IMR-90 (cell line): Measurements from ENCODE around the gene UFC1. TPM values are rescaled to one million over a fixed set of nuclear protein-coding genes. Genes with fewer than 3 reads are reported as not detected.

ENCODE experiments used
- ATAC-seq: fragments of 200-7000 bp; cut with Tn5 transposase; 2 replicates; pipeline ENCODE4 v1.9.1; 2020; ENCODE audit warnings: low read depth, mild to moderate bottlenecking, moderate library complexity
- BruUV-seq: library from RNA; stranded (reverse); fragments of 400-500 nt; replicated peaks from 2 replicates; lab custom pipeline; 2021; lab: Mats Ljungman, UMichigan
- CTCF ChIA-PET: fragments of 300-600 bp; formaldehyde crosslinking; extraction: SDS; loops from one replicate; lab custom pipeline; 2021; ENCODE audit warnings: antibody characterized with exemption; lab: Yijun Ruan, JAX
- POLR2A ChIA-PET: fragments of 300-600 bp; sonication (Branson Sonifier 250); formaldehyde crosslinking; loops from one replicate; lab custom pipeline; 2022; ENCODE audit warnings: antibody characterized with exemption; ENCODE audit not compliant: unreplicated experiment; lab: Charles Lee
- DNase-seq: peaks from one replicate; pipeline ENCODE4 v3.0.0; 2013
- H2AFZ ChIP-seq: replicated peaks from 2 replicates; pipeline ENCODE3; 2013; ENCODE audit warnings: low read length, mild to moderate bottlenecking; ENCODE audit not compliant: poor library complexity
- H2AK5ac ChIP-seq: 2 replicates; pipeline ENCODE4 v1.6.1; 2013; ENCODE audit warnings: low read depth, low read length, inconsistent platforms
- H2AK9ac ChIP-seq: replicated peaks from 2 replicates; pipeline ENCODE3; 2013; ENCODE audit warnings: mild to moderate bottlenecking, low read depth, low read length, moderate library complexity; ENCODE audit not compliant: poor library complexity
- H2BK120ac ChIP-seq: 2 replicates; pipeline ENCODE4 v1.6.1; 2013; ENCODE audit warnings: low read depth, low read length, inconsistent platforms
- H2BK15ac ChIP-seq: 3 replicates; pipeline ENCODE4 v1.6.1; 2013; ENCODE audit warnings: low read depth, low read length, inconsistent platforms
- H2BK20ac ChIP-seq: 2 replicates; pipeline ENCODE4 v1.6.1; 2013; ENCODE audit warnings: low read depth, mild to moderate bottlenecking, inconsistent platforms, low read length, moderate library complexity
- H2BK5ac ChIP-seq: 2 replicates; pipeline ENCODE4 v1.6.1; 2013; ENCODE audit warnings: mild to moderate bottlenecking, low read depth, low read length, inconsistent platforms; ENCODE audit not compliant: poor library complexity, severe bottlenecking
- H3K14ac ChIP-seq: replicated peaks from 2 replicates; pipeline ENCODE4 v1.6.1; 2013; ENCODE audit warnings: low read depth, low read length, inconsistent platforms
- H3K18ac ChIP-seq: 2 replicates; pipeline ENCODE4 v1.6.1; 2013; ENCODE audit warnings: low read depth, low read length, control low read depth
- H3K23ac ChIP-seq: 2 replicates; pipeline ENCODE4 v1.6.1; 2013; ENCODE audit warnings: low read depth, low read length, inconsistent platforms
- H3K27ac ChIP-seq: 2 replicates; pipeline ENCODE4 v1.5.1; 2013; ENCODE audit warnings: mild to moderate bottlenecking, control low read depth, low read length; ENCODE audit not compliant: insufficient read depth
- H3K27me3 ChIP-seq: 2 replicates; pipeline ENCODE4 v1.6.1; 2013; ENCODE audit warnings: low read length; ENCODE audit not compliant: control insufficient read depth, insufficient read depth
- H3K36me3 ChIP-seq: 2 replicates; pipeline ENCODE4 v1.6.1; 2013; ENCODE audit warnings: low read length, mixed read lengths; ENCODE audit not compliant: control insufficient read depth, insufficient read depth
- H3K4ac ChIP-seq: 2 replicates; pipeline ENCODE4 v1.6.1; 2013; ENCODE audit warnings: low read depth, low read length, inconsistent platforms
- H3K4me1 ChIP-seq: 2 replicates; pipeline ENCODE4 v1.6.1; 2013; ENCODE audit warnings: low read length, mixed read lengths; ENCODE audit not compliant: control insufficient read depth, insufficient read depth
- H3K4me2 ChIP-seq: 2 replicates; pipeline ENCODE4 v1.6.1; 2013; ENCODE audit warnings: low read depth, mild to moderate bottlenecking, control low read depth, low read length, moderate library complexity
- H3K4me3 ChIP-seq: 2 replicates; pipeline ENCODE4 v1.5.1; 2013; ENCODE audit warnings: low read depth, mild to moderate bottlenecking, control low read depth, low read length, moderate library complexity; ENCODE audit not compliant: insufficient read depth
- H3K56ac ChIP-seq: 2 replicates; pipeline ENCODE4 v1.6.1; 2013; ENCODE audit warnings: low read length, inconsistent platforms; ENCODE audit not compliant: insufficient read depth; ENCODE audit errors: extremely low read depth
- H3K79me1 ChIP-seq, 2 experiments: 2 replicates each; pipeline ENCODE4 v1.6.1; 2013; ENCODE audit warnings: low read length in 2 of 2, inconsistent platforms in 1 of 2, low read depth in 1 of 2
- H3K9ac ChIP-seq: 2 replicates; pipeline ENCODE4 v1.6.1; 2013; ENCODE audit warnings: low read depth, low read length, control low read depth
- H3K9me1 ChIP-seq: 2 replicates; pipeline ENCODE4 v1.6.1; 2013; ENCODE audit warnings: low read length, inconsistent platforms; ENCODE audit not compliant: insufficient read depth
- H3K9me3 ChIP-seq: 2 replicates; pipeline ENCODE4 v1.6.1; 2013; ENCODE audit warnings: low read length; ENCODE audit not compliant: control insufficient read depth, insufficient read depth
- H4K20me1 ChIP-seq: 2 replicates; pipeline ENCODE4 v1.6.1; 2013; ENCODE audit warnings: low read length, inconsistent platforms; ENCODE audit not compliant: insufficient read depth
- H4K5ac ChIP-seq: 2 replicates; pipeline ENCODE4 v1.6.1; 2013; ENCODE audit warnings: mild to moderate bottlenecking, low read depth, low read length, control low read depth
- H4K8ac ChIP-seq, 2 experiments: 2 replicates each; pipeline ENCODE4 v1.6.1; 2013; ENCODE audit warnings: low read depth in 2 of 2, low read length in 2 of 2, control low read depth in 1 of 2, inconsistent platforms in 1 of 2
- H4K91ac ChIP-seq: 2 replicates; pipeline ENCODE4 v1.6.1; 2013; ENCODE audit warnings: low read depth, low read length, inconsistent platforms; ENCODE audit not compliant: insufficient read depth
- BHLHE40 ChIP-seq: fragments of 150-350 bp; IDR thresholded peaks from 2 replicates; pipeline ENCODE4 v1.6.1; 2016; ENCODE audit warnings: mild to moderate bottlenecking, low read depth, low read length
- CEBPB ChIP-seq: IDR thresholded peaks from 2 replicates; pipeline ENCODE4 v1.6.1; 2012; ENCODE audit warnings: low read depth, low read length, improper control_type of control experiment
- CHD1 ChIP-seq: IDR thresholded peaks from 2 replicates; pipeline ENCODE4 v1.6.1; 2012; ENCODE audit warnings: low read depth, low read length, improper control_type of control experiment
- ELK1 ChIP-seq: fragments of 150-350 bp; IDR thresholded peaks from 2 replicates; pipeline ENCODE4 v1.6.1; 2016; ENCODE audit warnings: low read depth, mild to moderate bottlenecking, low read length, moderate library complexity, borderline replicate concordance
- FOS ChIP-seq: fragments of 150-350 bp; IDR thresholded peaks from 2 replicates; pipeline ENCODE4 v1.6.1; 2016; ENCODE audit warnings: low read depth, low read length
- MAFK ChIP-seq: IDR thresholded peaks from 2 replicates; pipeline ENCODE4 v1.6.1; 2012; ENCODE audit warnings: low read depth, low read length, improper control_type of control experiment
- MAZ ChIP-seq: IDR thresholded peaks from 2 replicates; pipeline ENCODE4 v1.6.1; 2012; ENCODE audit warnings: low read depth, mild to moderate bottlenecking, low read length, improper control_type of control experiment, moderate library complexity, borderline replicate concordance
- MXI1 ChIP-seq: IDR thresholded peaks from 2 replicates; pipeline ENCODE4 v1.6.1; 2012; ENCODE audit warnings: low read depth, mild to moderate bottlenecking, low read length, moderate library complexity, borderline replicate concordance
- NFE2L2 ChIP-seq: fragments of 150-350 bp; IDR thresholded peaks from 2 replicates; pipeline ENCODE4 v1.6.1; 2016; ENCODE audit warnings: low read depth, mild to moderate bottlenecking, low read length
- POLR2A ChIP-seq: IDR thresholded peaks from 2 replicates; pipeline ENCODE4 v1.6.1; 2012; ENCODE audit warnings: mild to moderate bottlenecking, low read depth, low read length
- RAD21 ChIP-seq: IDR thresholded peaks from 2 replicates; pipeline ENCODE4 v1.6.1; 2012; ENCODE audit warnings: low read length, improper control_type of control experiment
- RCOR1 ChIP-seq: IDR thresholded peaks from 2 replicates; pipeline ENCODE4 v1.6.1; 2012; ENCODE audit warnings: mild to moderate bottlenecking, low read length, improper control_type of control experiment; ENCODE audit not compliant: insufficient replicate concordance
- RFX5 ChIP-seq: IDR thresholded peaks from 2 replicates; pipeline ENCODE4 v1.8.0; 2012; ENCODE audit warnings: low read depth, mild to moderate bottlenecking, low read length, moderate library complexity
- SMC3 ChIP-seq: fragments of 150-350 bp; IDR thresholded peaks from 2 replicates; pipeline ENCODE4 v1.6.1; 2016; ENCODE audit warnings: low read depth, mild to moderate bottlenecking, antibody characterized with exemption, low read length, moderate library complexity
- WGBS, 2 experiments: methylation state at CpG; one replicate each; pipeline versions ENCODE4 v1.1.5 to v1.1.7; 2013; ENCODE audit warnings: missing lambda C conversion rate in 2 of 2; ENCODE audit not compliant: insufficient read length in 1 of 2; ENCODE audit errors: extremely low coverage in 2 of 2; 5-methylcytosine and 5-hydroxymethylcytosine counted together
- dilution Hi-C: fragments of 300-500 bp; cut with HindIII; formaldehyde crosslinking; loops from one replicate; pipeline ENCODE4 v1.14.3; 2018; ENCODE audit warnings: low sequenced_read_pairs; ENCODE audit not compliant: unreplicated experiment
- in situ Hi-C: fragments of 300-500 bp; cut with MboI; formaldehyde crosslinking; loops from 3 replicates; pipeline ENCODE4 v1.14.3; 2019; ENCODE audit warnings: low sequenced_read_pairs, inconsistent platforms, mixed read lengths
- intact Hi-C: fragments of 100-400 bp; cut with micrococcal nuclease; formaldehyde crosslinking; loops from 2 replicates; pipeline ENCODE4 v1.10.0; 2022
- polyA plus RNA-seq, 3 experiments: library from polyadenylated mRNA; depleted of rRNA; stranded (reverse); fragments of >200 nt; gene quantifications; 2 replicates each; pipeline ENCODE4 v1.2.3, GENCODE V29; 2012; ENCODE audit warnings: low replicate concordance in 1 of 3
- total RNA-seq: library from RNA; depleted of rRNA; stranded (reverse); fragments of >200 nt; gene quantifications from 2 replicates; pipeline ENCODE4 v1.2.3, GENCODE V29; 2012
- TF ChIP-seq, protein P1 (sequence below): conservative IDR thresholded peaks from 2 replicates; pipeline ENCODE4 v1.5.1; 2012; ENCODE audit warnings: mild to moderate bottlenecking, low read depth, low read length, improper control_type of control experiment
- TF ChIP-seq, protein P2 (sequence below): fragments of 150-350 bp; IDR thresholded peaks from 2 replicates; pipeline ENCODE4 v1.6.1; 2017; ENCODE audit warnings: mild to moderate bottlenecking, antibody characterized with exemption, low read length, low read depth

UFC1 gene
- total and polyA plus RNA-seq, 2 of the 4 experiments (the other 2 are of a cell fraction), result 134 to 140 TPM

DNA sequence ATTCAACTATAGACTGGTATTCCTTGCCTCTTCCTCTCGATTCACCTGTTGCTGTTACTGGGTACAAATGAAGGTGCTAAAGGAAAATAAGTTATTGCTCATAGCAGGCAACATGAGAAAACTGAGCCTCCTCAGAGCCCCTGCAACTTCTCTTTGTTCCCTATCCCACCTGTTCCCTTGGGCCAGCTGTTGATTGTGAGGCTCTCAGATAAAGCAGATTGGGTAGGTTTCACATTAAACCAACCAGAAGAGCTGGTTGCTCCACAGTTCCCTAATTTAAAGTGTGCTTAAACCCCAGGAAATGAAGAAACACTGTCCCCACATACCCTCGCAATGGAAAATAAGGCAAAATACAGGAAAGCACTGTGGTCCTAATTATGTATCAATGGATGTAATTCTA, 26.1 kb upstream of the UFC1 start:
- H2AFZ ChIP-seq, result no peak overlapping the region
- H2BK5ac ChIP-seq, result no peak overlapping the region
- peaks cover 2% of the 10 kb centered on the region for H3K4me1 ChIP-seq
- DNase-seq (no peak), ATAC-seq (no peak)
- peaks cover 26% of the 10 kb centered on the region for H4K20me1 ChIP-seq
- no peak overlapping the region for H4K91ac ChIP-seq
- H3K23ac ChIP-seq, result no peak overlapping the region
- no peak overlapping the region for H4K8ac ChIP-seq
- no peak overlapping the region for H3K18ac ChIP-seq
- H3K14ac ChIP-seq, result no peak overlapping the region
- H2BK120ac ChIP-seq, result no peak overlapping the region
- H3K27ac ChIP-seq, result no peak overlapping the region
- no TSS peak for BruUV-seq
- dilution Hi-C loops (no loop called here), in situ Hi-C loops (no loop called here), intact Hi-C loops (no loop called here)
- WGBS, 2 experiments, result no CpG with 5 or more reads among the region's 2 CpGs
- no peak overlapping the region for H3K4ac ChIP-seq
- H3K4me2 ChIP-seq, result no peak overlapping the region
- peaks cover 13% of the 10 kb centered on the region for H3K9me1 ChIP-seq
- H3K9ac ChIP-seq, result no peak overlapping the region
- H3K4me3 ChIP-seq, result no peak overlapping the region
- H2BK15ac ChIP-seq, result no peak overlapping the region
- no peak overlapping the region for H2BK20ac ChIP-seq
- TF ChIP-seq MAZ (no peak), POLR2A (no peak), FOS (no peak), ELK1 (no peak), MAFK (no peak), CEBPB (no peak), MXI1 (no peak), RAD21 (no peak), NFE2L2 (no peak), CHD1 (no peak), RCOR1 (no peak), SMC3 (no peak), BHLHE40 (no peak), RFX5 (no peak)
- TF ChIP-seq, protein P1, sequence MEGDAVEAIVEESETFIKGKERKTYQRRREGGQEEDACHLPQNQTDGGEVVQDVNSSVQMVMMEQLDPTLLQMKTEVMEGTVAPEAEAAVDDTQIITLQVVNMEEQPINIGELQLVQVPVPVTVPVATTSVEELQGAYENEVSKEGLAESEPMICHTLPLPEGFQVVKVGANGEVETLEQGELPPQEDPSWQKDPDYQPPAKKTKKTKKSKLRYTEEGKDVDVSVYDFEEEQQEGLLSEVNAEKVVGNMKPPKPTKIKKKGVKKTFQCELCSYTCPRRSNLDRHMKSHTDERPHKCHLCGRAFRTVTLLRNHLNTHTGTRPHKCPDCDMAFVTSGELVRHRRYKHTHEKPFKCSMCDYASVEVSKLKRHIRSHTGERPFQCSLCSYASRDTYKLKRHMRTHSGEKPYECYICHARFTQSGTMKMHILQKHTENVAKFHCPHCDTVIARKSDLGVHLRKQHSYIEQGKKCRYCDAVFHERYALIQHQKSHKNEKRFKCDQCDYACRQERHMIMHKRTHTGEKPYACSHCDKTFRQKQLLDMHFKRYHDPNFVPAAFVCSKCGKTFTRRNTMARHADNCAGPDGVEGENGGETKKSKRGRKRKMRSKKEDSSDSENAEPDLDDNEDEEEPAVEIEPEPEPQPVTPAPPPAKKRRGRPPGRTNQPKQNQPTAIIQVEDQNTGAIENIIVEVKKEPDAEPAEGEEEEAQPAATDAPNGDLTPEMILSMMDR, result no peak
- TF ChIP-seq, protein P2, sequence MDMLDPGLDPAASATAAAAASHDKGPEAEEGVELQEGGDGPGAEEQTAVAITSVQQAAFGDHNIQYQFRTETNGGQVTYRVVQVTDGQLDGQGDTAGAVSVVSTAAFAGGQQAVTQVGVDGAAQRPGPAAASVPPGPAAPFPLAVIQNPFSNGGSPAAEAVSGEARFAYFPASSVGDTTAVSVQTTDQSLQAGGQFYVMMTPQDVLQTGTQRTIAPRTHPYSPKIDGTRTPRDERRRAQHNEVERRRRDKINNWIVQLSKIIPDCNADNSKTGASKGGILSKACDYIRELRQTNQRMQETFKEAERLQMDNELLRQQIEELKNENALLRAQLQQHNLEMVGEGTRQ, result no peak
- peaks cover 28 to 75% of the 10 kb centered on the region in 2 experiments for H3K79me1 ChIP-seq
- no peak overlapping the region for H2AK5ac ChIP-seq
- no peak overlapping the region for H2AK9ac ChIP-seq
- H3K36me3 ChIP-seq, result peaks cover 36% of the 10 kb centered on the region
- ChIA-PET POLR2A (no interaction called here), CTCF (interaction anchor here (1.0 kb wide), 1 partner anchor 31 kb away, joined by 3 read pairs; no protein-coding TSS in a partner anchor)
- H3K9me3 ChIP-seq, result no peaks in the 10 kb centered on the region; the same call in 1 of the 2 replicates
- no peak overlapping the region for H4K5ac ChIP-seq
- H3K27me3 ChIP-seq, result no peaks in the 10 kb centered on the region
- H3K56ac ChIP-seq, result no peak overlapping the region
